GM12874 (cell line): Measurements from ENCODE around the gene NRL.

ENCODE experiments used
- TF ChIP-seq, protein P1 (sequence below): IDR thresholded peaks from 2 replicates; pipeline ENCODE4 v1.5.1; 2011; ENCODE audit warnings: low read depth, mild to moderate bottlenecking, control low read depth, low read length, moderate library complexity; ENCODE audit not compliant: insufficient read depth

Gene NRL

DNA sequence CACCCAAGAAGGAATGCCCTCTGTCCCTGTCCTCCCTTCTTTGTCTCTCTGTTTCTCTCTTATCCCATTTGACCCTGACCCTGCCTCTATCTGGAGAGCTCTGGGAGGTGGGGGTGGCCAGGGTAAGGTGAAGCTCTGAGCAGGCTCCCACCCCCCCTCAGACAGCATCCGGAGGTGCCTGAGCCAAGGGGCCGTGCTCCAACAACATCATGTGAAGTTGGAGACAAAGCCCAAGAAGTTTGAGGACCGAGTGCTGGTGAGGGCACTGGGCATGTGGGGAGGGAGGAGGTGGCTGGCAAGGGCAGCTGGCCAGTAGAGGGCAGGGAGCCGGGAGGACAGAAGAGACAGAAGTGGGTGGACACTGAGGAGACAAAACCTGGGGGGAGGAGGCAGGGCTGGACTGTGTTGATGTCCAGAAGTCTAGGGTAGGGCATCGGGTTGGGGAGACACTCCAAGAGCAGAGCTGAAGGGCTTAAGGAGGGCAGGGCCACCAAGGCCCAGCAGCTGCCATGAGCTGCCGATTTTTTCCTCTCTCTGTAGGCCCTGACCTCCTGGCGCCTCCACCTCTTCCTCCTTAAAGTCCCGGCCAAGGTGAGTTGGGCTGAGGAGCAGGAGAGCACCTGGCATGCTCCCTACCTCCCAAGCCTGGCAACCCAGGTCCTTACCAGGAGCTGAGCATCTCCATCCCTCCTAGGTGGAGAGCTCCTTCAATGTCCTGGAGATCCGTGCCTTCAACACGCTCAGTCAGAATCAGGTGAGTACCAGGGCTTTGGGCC is 61.0 kb downstream of the NRL start:
- TF ChIP-seq, protein P1, sequence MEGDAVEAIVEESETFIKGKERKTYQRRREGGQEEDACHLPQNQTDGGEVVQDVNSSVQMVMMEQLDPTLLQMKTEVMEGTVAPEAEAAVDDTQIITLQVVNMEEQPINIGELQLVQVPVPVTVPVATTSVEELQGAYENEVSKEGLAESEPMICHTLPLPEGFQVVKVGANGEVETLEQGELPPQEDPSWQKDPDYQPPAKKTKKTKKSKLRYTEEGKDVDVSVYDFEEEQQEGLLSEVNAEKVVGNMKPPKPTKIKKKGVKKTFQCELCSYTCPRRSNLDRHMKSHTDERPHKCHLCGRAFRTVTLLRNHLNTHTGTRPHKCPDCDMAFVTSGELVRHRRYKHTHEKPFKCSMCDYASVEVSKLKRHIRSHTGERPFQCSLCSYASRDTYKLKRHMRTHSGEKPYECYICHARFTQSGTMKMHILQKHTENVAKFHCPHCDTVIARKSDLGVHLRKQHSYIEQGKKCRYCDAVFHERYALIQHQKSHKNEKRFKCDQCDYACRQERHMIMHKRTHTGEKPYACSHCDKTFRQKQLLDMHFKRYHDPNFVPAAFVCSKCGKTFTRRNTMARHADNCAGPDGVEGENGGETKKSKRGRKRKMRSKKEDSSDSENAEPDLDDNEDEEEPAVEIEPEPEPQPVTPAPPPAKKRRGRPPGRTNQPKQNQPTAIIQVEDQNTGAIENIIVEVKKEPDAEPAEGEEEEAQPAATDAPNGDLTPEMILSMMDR: no peak

DNA sequence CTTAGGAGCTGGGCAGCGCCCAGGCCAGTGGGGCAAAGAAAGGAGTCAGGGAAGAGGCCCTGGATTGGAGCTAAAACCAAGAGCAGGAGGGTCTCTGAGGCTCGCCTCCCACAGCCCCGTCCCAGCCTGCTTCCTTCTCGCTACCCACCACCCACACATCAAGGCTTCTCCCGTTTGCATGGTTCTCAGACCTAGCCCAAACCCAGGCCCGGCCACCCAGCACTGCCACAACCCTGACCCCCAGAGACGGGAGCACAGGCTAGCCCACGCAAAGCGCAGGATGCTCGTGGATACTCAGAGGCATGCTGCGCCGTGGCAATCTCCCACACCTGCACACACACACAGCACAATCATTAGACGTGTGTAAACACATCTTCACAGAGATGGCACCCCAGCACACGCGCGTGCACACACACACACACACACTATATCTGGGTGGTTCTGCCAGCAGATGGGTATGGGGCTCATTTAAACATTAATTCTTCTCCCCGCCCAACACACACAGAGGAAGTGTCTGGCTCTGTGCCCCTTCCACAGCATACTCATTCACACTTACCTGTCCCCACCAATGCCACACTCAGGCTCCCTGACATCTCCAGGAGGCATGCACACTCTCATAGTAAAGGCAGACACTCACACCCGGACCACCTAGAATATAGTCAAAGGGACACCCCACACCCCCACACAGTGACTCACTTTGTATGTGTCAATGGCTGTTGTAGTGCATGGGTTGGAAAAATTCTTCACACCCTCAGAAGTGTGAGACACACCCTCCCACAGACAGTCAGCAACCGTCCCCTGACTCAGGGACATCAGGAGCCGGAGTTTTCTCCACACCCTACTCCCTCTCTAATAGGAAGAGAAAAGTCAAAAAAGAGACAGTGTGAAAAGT is 61.8 kb downstream of the NRL start:
- TF ChIP-seq, protein P1: no peak

DNA sequence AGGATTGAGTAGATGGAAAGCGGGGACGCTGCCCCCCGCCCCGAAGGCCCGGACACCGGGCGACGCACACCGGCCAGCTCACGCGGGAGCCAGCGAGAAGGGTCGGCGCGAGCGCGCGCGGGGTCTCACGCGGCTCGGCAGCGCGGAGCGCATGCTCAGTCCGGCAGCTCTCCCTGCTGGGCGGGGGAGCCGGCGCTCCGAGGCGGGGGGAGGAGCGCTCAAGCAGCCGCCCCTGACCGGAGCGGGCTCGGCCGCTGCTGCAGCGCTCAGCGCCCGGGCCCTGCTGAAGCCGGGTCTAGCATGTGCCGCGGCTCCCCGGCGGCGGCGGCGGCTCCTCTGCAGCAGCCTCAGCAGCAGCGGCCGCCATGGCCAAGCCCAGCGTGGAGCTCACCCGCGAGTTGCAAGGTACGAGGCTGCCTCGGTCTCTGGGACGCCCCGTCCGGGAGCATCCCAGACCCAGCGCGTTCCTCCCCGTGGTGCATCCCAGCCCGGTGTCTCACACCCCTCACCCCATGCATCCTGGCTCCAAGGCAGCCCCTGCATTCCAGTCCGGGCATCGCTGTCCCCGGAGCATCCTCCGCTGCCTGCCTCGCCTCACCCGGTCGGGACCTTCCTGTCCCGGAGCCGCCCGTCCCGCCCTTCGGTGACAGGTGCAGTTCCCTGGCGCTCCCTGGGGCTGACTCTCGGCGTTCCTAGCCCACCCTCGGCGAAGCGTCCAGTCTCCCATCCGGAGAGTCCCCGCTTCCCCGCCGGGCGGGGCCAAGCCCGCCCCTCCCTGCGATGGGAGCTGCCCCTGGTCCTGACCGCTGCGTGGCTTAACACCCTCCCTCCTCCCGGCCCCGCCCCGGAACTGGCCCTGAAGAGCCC is 62.7 kb downstream of the NRL start, which contains the start of gene CARMIL3:
Gene CARMIL3 (plus strand): TSS at position 221 of the 867 bp plus-strand sequence. CDS start 145 bp downstream, at position 366.
- TF ChIP-seq, protein P1: no peak

DNA sequence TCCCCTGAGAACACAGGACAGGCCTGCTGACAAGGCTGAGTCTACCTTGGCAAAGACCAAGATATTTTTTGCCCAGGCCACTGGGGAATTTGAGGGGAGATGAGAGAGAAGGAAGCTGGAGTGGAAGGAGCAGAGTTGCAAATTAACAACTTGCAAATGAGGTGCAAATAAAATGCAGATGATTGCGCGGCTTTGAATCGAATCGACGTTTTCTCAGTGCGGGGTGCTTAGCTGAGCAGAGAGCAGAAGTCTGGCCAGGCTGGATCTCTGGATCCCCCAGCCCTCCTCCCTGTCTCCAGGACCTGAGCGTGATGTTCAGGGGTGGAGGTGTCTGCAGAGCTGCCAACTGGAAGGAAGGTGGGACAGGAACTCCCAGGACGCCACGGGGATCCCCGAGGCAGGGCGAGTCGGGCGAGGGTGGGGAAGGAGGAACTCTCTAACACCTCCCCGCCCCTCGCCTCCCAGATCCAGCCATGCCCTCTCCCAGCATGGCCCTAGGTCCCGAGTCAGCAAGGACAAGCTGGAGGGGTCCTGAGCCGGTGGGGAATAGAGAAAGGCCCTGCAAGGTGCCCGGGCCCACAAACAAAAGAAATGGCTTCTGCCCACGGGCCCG is 63.5 kb downstream of the NRL start:
- TF ChIP-seq, protein P1: no peak

DNA sequence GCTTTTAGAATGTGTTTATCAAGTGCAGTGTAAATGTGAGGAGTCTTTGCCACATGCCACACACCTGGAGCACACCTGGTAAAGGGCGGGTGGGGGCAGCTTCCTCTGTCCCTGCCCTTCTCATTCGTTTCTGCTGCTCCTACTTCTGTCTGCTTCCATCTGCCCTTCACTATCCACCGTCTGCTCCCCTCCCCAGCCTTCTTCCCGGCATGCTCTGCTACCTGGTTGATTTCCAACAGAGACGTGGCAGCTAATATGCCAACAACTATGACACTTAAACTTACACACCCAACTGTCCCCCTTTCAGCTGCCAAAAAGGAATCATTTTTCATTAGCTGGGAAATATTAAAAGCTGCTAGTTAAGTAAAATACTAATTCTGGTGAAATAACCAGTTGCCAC is 72.0 kb downstream of the NRL start:
- TF ChIP-seq, protein P1: no peak

GRCh38 chr14:24040692-24041091 is 74.1 kb downstream of the NRL start:
- TF ChIP-seq, protein P1: no peak

- TF ChIP-seq, protein P1: no peak
These were observed 76.1 kb downstream of the NRL start for GRCh38 chr14:24038686-24039085.
